Measurements from ENCODE around the gene PA2G4. TPM values are rescaled to one million over a fixed set of nuclear protein-coding genes. Genes with fewer than 3 reads are reported as not detected.
A peak's percentile ranks its signal among the peaks of the same experiment; 100 is the strongest.
"Not testable (repeated sequence)": the region's sequence is repeated elsewhere in the genome, so short reads cannot be mapped to it uniquely, and the experiment has no call there.

The PA2G4 gene
- total RNA-seq, 1 experiment from 2014 or later, result 384 TPM

DNA sequence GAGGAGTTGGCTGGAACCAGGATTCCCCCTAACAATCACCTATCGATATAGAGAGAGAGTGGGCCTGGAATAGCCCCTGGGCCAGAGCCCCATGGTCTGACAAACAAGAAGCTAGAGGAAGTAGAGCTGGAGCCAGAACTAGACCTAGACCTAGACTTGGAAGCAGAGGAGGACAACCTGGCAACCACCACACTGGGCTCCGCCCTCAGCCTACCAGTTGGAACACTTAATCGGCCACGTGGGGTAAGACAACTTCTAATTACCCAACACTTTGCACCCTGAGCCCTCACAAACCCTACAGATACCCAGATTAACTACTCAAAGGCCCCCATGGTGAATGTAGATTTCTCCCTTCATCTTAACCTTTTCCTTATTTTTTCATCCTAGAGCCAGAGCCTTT, 4.6 kb upstream of the PA2G4 start:
- DNase-seq (ENCODE audit: low read depth), result no peak

DNA sequence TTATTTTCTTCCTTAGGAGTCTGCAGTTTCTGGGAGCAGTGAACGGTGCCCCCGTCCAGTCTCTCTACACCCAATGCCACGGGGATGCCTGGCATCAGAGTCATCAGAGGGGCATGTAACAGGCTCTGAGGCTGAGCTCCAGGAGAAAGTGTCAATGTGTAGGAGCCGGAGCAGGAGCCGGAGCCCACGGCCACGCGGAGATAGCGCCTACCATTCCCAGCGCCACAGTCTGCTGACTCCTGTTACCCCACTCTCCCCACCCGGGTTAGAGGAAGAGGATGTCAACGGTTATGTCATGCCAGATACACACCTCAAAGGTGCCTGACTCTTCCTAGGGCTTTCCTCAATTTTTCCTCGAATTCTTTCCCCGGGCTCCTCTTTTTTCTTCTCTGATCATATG, 3.3 kb upstream of the PA2G4 start:
- DNase-seq (ENCODE audit: low read depth), result no peak

DNA sequence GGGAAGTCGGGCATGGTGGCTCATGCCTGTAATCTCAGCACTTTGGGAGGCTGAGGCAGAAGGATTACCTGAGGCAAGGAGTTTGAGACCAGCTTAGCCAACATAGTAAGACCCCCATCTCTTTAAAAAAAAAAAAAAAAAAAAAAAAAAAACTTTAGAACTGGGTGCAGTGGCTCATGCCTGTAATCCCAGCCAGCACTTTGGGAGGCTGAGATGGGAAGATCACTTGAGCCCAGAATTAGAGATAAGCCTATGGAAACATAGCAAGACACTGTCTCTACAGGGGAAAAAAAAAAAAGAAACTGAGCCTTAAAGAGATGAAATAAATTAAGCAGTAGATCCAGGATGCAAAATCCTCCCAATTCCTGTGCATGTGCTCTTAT, 1.7 kb upstream of the PA2G4 start:
- no peak for DNase-seq (ENCODE audit: low read depth)

DNA sequence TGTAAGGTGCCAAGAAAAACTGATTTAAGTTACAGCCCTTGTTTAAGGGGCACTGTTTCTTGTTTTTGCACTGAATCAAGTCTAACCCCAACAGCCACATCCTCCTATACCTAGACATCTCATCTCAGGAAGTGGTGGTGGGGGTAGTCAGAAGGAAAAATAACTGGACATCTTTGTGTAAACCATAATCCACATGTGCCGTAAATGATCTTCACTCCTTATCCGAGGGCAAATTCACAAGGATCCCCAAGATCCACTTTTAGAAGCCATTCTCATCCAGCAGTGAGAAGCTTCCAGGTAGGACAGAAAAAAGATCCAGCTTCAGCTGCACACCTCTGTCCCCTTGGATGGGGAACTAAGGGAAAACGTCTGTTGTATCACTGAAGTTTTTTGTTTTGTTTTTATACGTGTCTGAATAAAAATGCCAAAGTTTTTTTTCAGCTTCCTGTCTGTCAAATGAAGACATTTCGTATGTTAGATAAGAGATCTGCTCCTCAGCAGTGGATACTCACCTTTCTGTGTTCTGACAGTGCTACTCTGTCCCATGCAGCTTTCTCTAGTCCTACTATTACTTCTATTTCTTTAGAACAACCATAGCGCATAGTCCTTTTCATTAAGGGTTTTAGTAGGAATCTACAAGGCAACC, 1.2 kb upstream of the PA2G4 start:
- no peak for DNase-seq (ENCODE audit: low read depth)

DNA sequence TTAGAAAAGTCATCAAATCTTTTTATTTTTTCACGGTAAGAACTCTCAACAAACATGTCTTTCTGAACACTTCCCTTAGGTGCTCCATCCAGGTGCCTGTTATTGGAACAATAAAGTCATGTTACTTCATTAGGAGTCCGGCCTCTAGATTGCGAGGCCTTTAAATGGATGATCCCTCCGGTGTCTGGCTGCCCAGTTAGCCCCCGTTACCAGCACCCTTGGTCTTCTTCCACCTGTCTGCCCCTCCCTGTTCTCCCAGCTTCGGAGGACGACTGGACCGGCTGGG, 593 bp upstream of the PA2G4 start:
- DNase-seq (ENCODE audit: low read depth), result no peak

DNA sequence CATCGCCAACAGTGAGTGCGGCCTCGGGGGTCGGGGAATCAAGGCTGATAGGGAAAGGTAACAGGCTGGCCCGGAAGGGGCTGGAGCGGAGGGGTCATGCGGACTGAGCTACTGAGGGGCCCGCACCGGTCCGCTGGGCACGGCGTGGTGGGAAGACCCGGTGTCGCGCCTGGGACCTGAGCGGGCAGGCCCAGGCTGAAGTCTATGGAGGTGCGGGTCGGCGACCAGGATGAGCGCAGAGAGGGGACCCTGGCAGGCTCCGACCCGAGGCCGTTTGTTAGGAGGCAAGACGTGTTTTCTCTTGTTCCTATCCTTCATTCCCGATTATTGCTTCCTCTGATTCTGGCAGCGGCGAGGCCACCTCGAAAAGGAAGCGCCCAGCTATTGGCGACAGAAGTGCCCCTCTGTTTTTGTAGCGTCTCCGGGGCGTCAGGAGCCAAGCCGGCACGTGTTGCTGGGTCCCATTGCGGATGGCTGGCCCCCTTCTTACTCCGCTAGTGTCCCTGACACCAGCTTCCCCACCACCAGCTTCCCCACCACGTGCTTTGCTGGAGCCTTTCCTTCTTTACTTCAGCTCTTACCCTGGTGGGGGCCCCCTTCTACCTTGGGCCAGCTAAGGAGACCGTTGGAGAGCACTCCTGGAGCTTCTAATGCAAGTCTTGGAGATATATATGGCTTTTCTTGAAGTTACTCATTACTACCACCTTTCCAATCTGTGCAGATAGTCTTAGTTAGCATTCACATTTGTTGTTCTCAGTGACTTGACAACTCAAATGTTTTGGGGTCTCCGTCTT, 653 bp downstream of the PA2G4 start:
- DNase-seq (ENCODE audit: low read depth), result peak; percentile 27

DNA sequence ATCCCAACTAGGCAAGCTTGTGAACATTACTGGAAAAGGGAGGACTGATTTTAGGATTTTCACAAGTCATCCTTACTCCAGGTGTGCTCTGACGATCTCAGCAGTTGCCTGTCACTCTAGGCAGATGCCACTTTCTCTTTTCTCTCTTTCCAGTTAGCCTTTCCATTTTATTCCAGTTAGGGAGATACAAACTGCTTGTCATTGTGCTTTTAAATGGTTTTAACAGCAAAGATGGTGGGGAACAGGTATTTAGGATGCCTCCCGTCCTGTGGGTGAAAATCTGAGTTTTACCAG, 1.2 kb downstream of the PA2G4 start:
- DNase-seq (ENCODE audit: low read depth), result no peak

DNA sequence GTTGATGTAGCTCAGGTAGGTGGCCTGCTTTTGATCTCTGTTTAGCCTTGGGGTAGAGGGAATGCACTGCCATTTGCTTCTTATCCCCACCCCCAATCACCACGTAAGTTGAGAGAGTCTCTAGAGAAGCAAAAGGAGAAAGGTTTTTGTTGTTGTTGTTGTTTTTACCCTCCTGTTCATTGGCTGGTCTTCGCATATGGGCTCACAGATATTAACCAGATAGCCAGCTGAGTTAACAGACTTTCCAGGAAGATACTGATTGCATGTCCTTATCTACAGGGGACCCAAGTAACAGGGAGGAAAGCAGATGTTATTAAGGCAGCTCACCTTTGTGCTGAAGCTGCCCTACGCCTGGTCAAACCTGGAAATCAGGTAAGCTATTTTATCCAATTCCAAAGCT, 2.9 kb downstream of the PA2G4 start:
- no peak for DNase-seq (ENCODE audit: low read depth)

DNA sequence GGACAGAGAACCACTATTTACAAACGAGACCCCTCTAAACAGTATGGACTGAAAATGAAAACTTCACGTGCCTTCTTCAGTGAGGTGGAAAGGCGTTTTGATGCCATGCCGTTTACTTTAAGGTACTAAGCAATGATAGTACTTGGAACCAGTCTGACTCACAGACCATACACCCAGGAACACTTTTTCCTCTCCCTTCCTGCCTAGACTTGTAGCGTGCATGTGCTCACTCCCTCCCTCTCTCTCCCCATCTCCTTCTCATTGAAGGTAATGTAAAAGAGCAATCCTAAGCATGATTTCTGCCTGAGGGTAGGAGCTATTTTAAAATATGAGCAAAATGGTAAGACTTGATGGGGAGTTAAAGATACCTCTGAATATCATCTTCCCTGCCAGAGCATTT, 6.2 kb downstream of the PA2G4 start:
- no peak for DNase-seq (ENCODE audit: low read depth)

DNA sequence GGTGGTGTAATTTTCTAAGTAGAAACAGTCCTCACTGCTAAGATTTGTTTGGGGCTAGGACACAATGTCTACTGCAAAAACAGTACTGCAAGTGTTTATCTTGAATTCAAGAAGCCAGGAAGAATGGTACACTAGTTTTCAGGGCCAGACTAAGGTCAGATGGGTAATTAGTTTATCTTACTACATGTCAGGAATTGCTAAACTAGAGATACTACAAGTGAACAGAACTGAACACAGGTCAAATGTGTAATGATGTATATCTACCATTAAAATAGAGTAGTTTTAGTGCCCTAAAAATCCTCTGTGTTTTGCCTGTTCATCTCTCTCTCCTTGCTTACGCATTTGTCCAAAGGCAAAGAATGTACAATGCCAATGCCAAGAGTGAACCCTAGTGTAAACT, 9.7 kb downstream of the PA2G4 start:
- no peak for DNase-seq (ENCODE audit: low read depth)

DNA sequence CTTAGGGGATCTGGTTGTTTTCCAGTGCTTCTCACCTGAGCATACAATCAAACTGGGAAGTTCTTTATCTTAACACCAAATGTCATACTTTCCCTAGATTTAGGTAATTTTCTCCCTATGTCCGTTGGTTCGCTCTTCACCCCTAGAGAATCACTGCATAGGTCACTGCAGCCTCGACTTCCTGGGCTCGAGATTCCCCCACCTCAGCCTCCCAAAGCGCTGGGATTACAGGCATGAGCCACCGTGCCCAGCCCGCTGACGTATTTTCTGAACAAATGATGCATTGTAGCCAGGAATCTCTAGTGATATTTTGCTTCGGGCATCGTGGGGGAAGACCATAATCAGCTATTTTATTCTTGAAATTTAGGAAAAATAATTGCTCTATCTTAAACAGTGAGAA, 11.0 kb downstream of the PA2G4 start:
- DNase-seq (ENCODE audit: low read depth), result peak; percentile 57

DNA sequence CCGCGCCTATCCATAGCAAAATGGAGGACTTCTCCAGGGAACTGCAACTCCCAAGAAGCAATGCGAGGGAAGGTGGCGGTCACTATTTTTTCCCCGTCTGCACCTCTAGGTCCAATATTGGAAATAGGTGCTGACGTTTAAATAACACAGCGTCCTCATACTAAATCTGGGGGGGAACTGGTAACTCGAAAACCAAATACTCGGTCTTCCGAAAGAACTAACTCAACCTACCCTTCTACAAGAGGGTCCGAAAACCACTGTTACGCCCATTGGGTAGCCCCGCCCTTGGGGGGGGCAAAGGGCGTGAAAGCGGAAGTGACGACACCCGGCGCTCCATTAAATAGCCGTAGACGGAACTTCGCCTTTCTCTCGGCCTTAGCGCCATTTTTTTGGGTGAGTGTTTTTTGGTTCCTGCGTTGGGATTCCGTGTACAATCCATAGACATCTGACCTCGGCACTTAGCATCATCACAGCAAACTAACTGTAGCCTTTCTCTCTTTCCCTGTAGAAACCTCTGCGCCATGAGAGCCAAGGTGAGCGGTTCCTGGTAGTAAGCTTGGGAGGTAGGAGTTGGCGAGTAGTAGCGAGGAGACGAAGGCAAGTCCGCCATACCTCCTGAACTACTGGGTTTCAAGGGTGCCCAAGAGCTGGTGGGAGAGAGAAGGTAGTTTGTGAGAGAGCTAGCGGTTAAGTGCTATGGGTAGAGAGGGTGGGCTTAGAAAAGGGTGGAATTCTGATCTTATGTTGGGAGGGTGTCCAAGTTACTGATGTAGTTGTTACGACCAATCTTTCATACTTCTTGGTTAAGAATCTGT, 12.1 kb downstream of the PA2G4 start, which contains the start of gene RPL41:
Gene RPL41, plus strand, starts transcription at position 367 of the 815 bp plus-strand sequence.
- peak; percentile 95 for DNase-seq (ENCODE audit: low read depth)

DNA sequence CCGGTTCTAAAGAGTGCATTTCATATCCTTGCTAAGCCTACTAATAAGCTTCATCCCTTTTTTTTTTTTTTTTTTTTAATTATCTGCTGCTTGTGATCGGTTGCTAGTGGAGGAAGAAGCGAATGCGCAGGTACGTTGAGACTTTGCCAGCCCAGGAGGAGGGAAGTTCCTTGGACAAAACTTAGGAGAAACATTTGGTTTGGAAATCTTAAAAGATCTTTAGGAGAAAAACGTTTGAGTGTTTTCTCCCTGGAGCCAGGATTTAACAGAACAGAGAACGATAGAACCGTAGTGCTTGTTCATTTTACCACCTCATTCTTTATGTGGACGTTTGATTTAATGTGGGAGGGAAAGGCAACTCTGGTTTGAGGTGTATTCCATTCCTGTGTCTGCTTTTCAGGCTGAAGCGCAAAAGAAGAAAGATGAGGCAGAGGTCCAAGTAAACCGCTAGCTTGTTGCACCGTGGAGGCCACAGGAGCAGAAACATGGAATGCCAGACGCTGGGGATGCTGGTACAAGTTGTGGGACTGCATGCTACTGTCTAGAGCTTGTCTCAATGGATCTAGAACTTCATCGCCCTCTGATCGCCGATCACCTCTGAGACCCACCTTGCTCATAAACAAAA, 12.8 kb downstream of the PA2G4 start:
- not testable (repeated sequence) for DNase-seq (ENCODE audit: low read depth)

DNA sequence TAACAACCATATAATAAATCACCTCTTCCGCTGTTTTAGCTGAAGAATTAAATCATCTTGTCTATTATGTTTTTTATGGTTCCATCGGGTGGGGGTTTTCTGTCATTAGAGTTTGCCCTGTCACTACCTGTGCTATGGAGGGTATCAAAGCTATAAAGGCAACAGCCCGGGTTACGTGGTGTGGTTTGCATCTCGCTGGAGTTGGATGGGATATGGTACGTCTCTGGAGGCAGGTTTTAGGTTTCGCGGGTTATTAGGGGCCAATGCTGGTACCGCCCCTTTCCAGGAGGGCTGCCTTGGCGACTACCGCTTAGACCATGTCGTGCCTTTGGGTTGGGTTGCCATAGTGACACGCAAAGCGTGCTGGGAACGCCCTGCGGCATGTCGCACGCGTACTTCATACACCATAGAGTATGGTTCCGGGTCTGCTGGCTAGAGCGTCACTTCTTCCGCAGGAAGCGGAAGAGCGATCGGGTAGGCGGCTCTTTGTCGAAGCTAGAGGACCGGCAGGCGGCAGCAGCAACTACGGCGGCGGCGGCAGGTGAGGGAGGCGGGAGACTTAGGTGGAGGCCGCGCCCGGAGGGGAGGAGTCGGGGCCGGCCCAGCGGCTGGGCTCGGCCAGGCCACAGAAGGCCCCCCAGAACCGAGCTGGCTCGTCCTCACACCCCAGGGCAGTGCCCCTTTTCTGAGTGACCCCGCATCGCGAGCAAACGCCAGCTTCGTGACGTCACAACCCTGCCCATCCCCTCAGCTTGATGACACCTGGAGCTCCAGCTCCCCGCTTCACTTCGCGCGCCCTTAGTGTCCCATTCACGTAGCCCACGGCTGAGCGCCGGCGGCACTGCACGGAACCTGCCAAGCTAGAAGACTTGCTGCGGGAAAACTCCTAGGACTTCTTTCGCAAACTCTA, 13.7 kb downstream of the PA2G4 start, which contains the start of gene ZC3H10:
Gene ZC3H10, plus strand, starts transcription at position 489 of the 910 bp plus-strand sequence. CDS start 2,297 bp downstream, outside the sequence.
- DNase-seq (ENCODE audit: low read depth), result peak; percentile 100

DNA sequence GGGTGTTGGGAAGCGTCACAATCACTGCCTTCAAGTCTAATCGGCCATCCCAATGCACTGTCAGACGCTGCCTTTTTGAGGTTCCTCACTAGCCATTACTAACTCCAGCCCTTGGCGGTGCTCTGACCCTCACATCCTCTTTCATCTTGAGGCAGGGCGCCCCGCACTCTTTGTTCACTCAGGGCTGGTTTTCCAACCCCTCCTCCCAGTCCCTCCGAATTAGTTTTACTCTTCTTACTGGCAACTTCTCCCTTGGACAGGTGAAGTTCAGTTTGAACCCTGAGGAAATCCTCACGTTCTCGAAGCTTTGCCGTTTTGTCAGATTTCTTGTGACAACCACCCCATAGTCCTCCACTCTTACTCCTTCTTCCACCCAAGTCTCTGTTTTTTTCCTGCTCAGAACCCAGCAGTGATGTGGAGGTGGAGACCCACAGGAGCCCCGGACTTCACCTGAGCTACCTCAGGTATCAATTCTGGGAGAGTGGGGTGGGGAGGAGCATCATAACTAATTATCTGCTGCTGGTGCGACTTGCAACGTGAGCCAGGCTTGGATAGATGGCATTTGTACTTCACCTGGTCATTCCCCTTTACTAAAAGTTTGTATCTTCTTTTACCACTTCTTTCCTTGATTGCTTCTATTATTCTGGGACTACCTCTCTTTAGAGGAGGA, 14.5 kb downstream of the PA2G4 start:
- no peak for DNase-seq (ENCODE audit: low read depth)

DNA sequence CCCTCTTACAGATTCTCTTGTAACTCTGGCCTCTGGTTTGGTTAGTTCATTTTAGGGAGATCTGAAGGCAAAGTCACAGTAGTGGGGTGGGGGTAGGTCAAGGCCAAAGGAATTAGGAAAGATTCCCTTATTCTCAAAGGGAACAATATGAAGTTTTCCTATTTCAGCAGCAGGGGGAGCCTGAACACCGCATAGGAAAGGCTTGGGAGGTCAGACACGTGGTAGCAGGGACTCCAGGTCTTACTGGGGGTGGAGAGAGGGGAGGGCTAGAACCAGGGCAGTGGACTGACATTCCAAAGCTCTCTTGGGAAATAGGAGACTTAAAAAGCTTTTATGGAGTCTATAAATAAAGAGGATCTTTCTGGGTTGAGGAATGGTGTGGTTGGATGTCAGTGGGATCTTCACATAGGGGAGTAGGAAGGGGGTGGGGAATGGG, 15.0 kb downstream of the PA2G4 start:
- peak; percentile 90 for DNase-seq (ENCODE audit: low read depth)

DNA sequence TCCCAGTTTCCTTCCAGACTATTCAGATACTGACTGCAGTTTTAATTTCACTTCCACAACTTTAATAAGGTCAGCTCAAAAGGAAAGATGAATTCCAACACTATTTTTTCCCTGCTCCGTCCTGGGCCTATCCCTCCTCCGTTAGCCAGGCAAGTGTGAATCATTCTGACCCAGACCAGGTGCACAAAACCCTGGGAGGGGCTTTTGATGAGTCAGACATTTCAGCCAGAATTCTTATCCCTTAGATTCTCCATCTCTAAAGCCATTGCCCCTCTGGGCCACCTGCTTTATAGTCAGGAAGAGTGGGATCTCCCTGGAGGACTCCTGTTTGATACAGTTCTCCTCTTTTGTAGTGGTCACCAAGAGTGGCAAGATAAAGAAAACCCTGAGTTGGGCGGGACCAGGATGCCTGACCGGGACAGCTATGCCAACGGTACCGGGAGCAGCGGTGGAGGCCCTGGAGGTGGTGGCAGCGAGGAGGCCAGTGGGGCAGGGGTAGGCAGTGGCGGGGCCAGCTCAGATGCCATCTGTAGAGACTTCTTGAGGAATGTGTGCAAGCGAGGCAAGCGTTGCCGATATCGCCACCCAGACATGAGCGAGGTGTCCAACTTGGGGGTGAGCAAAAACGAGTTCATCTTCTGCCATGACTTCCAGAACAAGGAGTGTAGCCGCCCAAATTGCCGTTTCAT, 15.9 kb downstream of the PA2G4 start:
- peak; percentile 42 for DNase-seq (ENCODE audit: low read depth)

DNA sequence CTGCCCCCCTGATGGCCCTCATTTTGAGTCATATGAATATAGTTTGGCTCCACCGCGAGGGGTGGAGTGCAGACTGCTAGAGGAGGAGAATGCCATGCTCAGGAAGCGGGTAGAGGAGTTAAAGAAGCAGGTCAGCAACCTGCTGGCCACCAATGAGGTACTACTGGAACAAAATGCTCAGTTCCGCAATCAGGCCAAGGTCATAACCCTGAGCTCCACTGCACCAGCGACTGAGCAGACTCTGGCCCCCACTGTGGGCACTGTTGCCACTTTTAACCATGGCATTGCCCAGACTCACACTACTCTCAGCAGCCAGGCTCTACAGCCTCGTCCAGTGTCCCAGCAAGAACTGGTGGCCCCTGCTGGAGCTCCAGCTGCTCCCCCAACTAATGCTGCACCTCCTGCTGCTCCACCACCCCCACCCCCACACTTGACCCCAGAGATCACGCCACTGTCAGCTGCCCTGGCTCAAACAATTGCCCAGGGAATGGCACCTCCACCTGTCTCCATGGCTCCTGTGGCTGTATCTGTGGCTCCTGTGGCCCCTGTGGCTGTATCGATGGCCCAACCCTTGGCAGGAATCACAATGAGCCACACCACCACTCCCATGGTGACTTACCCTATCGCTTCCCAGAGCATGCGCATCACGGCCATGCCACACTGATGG, 17.0 kb downstream of the PA2G4 start:
- no peak for DNase-seq (ENCODE audit: low read depth)

DNA sequence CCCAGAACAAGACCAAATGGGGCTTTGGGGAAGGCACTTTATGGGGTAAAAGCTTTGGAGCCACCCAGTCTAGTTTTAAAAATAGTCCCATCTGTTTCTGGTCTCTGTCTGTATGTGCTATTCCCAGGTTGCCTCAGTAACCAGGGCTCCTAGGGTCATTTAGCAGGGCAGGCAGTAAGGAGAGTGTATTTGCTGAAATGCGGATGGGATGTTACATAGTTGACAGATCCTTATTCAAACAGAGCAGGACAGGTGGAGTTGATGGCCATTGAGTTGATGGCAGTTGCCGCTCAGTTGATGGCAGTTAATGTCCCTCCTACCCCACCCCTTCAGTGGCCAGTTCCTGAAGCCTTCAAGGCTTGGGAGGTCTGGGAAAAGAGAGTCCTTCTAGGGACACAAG, 18.3 kb downstream of the PA2G4 start:
- no peak for DNase-seq (ENCODE audit: low read depth)

DNA sequence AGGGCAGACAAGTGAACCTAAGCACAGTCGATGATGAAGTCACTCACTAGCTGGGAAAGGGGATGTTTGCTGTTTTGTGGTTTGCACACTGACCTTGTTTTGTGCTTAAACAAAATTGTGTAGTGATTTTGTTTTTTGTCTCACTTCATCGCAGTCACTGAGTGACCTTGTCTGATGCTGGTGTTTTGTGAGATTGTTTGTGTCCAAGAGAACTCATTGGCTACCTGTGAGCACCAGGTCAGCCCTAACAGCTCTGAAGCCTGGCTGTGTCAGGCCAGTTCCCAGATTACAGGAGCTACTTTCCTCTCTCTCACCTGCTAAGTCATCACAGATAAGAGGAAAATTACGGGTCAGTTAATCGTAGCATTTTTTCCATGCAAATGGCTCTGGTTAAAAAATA, 19.8 kb downstream of the PA2G4 start:
- DNase-seq (ENCODE audit: low read depth), result no peak

All from Daoy (cell line).